ENCODE results near the gene SLC12A8. TPM values are rescaled to one million over a fixed set of nuclear protein-coding genes. Genes with fewer than 3 reads are reported as not detected.
"Not testable (repeated sequence)": the region's sequence is repeated elsewhere in the genome, so short reads cannot be mapped to it uniquely, and the experiment has no call there.

Gene SLC12A8
- total RNA-seq, 1 experiment from 2014 or later, result 13.0 TPM

DNA sequence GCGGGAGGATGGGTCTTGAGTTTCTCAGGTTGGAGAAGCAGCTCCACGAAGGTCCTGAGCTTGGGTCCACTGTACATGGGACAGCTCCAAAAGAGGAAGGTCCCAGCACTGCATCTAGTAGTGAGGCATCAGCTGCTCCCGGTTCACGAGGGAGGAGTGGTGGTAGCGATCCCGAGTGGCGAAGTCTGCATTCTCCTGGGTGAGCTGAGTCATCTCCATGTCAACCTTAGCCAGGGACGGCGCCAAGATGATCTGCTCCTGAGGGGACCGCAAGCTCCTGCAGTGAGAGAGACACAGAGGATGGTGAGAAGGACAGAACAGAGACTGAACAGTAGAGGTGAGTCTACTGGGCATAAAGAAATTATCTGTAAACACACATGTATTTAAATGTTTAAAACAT is 128.8 kb downstream of the SLC12A8 start:
- intact Hi-C loops (cut with micrococcal nuclease), result no loop called here
- BruUV-seq (replicated peaks), result no TSS peak
- Mint-ChIP-seq H3K27me3 (ENCODE audit: insufficient read depth, unreplicated experiment) (no peaks in the 10 kb centered on the region), H3K27ac (ENCODE audit: low read depth, unreplicated experiment) (no peak overlapping the region), H3K9me3 (ENCODE audit: unreplicated experiment) (no peaks in the 10 kb centered on the region), H3K4me1 (ENCODE audit: insufficient read depth, unreplicated experiment) (peaks cover 6% of the 10 kb centered on the region), H3K36me3 (ENCODE audit: insufficient read depth, unreplicated experiment) (peaks cover 16% of the 10 kb centered on the region), H3K4me3 (ENCODE audit: unreplicated experiment) (no peak overlapping the region)
- TF ChIP-seq, protein P1, sequence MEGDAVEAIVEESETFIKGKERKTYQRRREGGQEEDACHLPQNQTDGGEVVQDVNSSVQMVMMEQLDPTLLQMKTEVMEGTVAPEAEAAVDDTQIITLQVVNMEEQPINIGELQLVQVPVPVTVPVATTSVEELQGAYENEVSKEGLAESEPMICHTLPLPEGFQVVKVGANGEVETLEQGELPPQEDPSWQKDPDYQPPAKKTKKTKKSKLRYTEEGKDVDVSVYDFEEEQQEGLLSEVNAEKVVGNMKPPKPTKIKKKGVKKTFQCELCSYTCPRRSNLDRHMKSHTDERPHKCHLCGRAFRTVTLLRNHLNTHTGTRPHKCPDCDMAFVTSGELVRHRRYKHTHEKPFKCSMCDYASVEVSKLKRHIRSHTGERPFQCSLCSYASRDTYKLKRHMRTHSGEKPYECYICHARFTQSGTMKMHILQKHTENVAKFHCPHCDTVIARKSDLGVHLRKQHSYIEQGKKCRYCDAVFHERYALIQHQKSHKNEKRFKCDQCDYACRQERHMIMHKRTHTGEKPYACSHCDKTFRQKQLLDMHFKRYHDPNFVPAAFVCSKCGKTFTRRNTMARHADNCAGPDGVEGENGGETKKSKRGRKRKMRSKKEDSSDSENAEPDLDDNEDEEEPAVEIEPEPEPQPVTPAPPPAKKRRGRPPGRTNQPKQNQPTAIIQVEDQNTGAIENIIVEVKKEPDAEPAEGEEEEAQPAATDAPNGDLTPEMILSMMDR (IDR thresholded peaks at IDR 0.05; ENCODE audit: unreplicated experiment), result no peak
- CTCF ChIA-PET, result interaction anchor here (1.2 kb wide), 1 partner anchor 32 kb away, joined by 3 read pairs; no protein-coding TSS in a partner anchor
- POLR2A ChIA-PET, result interaction anchor here (0.5 to 1.4 kb wide), 3 partner anchors 10 to 77 kb away, joined by 3 to 4 read pairs (median 3); no protein-coding TSS in a partner anchor
- DNase-seq (ENCODE audit: unreplicated experiment), result no peak

DNA sequence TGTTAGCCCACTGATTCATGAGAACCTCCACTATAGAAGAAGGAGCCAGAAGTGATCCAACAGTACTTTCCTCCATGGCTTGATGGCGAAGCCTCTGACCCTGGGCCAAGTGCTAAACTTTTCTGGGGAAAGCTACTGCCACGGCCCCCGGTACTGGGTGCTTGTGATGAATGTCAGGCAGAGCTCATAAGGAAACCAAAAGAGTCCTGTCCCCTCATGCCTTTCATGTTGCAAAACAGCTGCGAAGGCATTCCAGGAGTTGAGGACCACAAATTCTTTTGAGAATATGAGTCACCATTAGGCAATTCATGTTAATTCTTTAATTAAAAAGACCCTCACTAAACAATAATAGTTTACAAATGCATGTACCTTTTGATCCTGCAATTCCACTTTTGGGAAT is 130.2 kb downstream of the SLC12A8 start:
- peak; percentile 50 for DNase-seq (ENCODE audit: unreplicated experiment)
- BruUV-seq (replicated peaks); H3K27ac Mint-ChIP-seq (ENCODE audit: low read depth, unreplicated experiment); H3K4me3 Mint-ChIP-seq (ENCODE audit: unreplicated experiment); H3K4me1 Mint-ChIP-seq (ENCODE audit: insufficient read depth, unreplicated experiment); H3K9me3 Mint-ChIP-seq (ENCODE audit: unreplicated experiment); H3K27me3 Mint-ChIP-seq (ENCODE audit: insufficient read depth, unreplicated experiment); intact Hi-C loops (cut with micrococcal nuclease): not testable (repeated sequence)
- ChIA-PET CTCF (interaction anchor here (0.7 kb wide), 1 partner anchor 923 kb away, joined by 3 read pairs; no protein-coding TSS in a partner anchor), POLR2A (interaction anchor here (0.7 kb wide), 1 partner anchor 25 kb away, joined by 3 read pairs; no protein-coding TSS in a partner anchor)
- H3K36me3 Mint-ChIP-seq (ENCODE audit: insufficient read depth, unreplicated experiment), result peaks cover 11% of the 10 kb centered on the region

DNA sequence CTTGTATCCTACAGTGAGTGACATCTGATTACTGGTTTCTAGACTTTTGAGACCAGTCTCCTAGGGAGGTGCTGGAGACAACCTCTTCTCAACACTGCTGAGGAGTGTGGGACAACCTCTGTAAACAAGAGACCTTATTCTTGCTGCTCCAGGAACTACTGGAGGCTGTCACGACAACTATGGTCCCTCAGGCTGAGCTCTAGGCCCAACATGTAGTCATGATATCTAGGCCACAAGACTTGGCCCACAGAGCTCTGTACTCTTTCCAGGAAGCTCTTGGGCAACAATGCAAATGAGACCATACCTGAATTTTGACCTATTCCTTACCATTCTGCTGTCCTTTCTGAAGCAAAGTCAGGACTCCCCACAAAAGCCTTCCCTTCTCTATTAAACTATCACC is 132.5 kb downstream of the SLC12A8 start:
- Mint-ChIP-seq H3K4me3 (ENCODE audit: unreplicated experiment) (no peak overlapping the region), H3K27me3 (ENCODE audit: insufficient read depth, unreplicated experiment) (no peaks in the 10 kb centered on the region), H3K27ac (ENCODE audit: low read depth, unreplicated experiment) (no peak overlapping the region), H3K36me3 (ENCODE audit: insufficient read depth, unreplicated experiment) (peaks cover 15% of the 10 kb centered on the region), H3K9me3 (ENCODE audit: unreplicated experiment) (no peaks in the 10 kb centered on the region), H3K4me1 (ENCODE audit: insufficient read depth, unreplicated experiment) (peaks cover 6% of the 10 kb centered on the region)
- intact Hi-C loops (cut with micrococcal nuclease), result no loop called here
- CTCF ChIA-PET, result interaction anchor here (0.6 to 1.2 kb wide), 4 partner anchors 12 to 87 kb away, joined by 3 to 4 read pairs (median 4); no protein-coding TSS in a partner anchor
- no peak for DNase-seq (ENCODE audit: unreplicated experiment)
- BruUV-seq (replicated peaks), result no TSS peak
- POLR2A ChIA-PET, result interaction anchor here (1.3 kb wide), 1 partner anchor 296 kb away, joined by 3 read pairs; the partner anchor contains the start of gene ZNF148
- TF ChIP-seq, protein P1 (IDR thresholded peaks at IDR 0.05; ENCODE audit: unreplicated experiment), result no peak

DNA sequence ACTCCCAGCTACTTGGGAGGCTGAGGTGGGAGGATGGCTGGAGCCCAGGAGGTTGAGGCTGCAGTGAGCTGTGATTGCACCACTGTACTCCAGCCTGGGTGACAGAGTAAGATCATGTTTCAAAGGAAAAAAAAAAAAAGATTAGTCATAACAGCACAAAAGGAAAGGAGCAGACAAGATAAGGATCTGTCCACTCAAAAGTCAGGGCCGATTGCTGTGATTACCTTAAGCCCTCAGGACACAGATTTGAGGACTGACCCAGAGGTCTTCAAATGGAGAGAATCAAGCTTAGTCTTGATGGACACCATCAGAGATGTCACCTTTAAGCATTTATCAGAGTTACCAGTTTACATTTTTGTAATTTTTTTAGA is 132.9 kb downstream of the SLC12A8 start:
- H3K36me3 Mint-ChIP-seq (ENCODE audit: insufficient read depth, unreplicated experiment), result peaks cover 15% of the 10 kb centered on the region
- peaks cover 6% of the 10 kb centered on the region for H3K4me1 Mint-ChIP-seq (ENCODE audit: insufficient read depth, unreplicated experiment)
- H3K27me3 Mint-ChIP-seq (ENCODE audit: insufficient read depth, unreplicated experiment), result no peaks in the 10 kb centered on the region
- no peak overlapping the region for H3K27ac Mint-ChIP-seq (ENCODE audit: low read depth, unreplicated experiment)
- no peaks in the 10 kb centered on the region for H3K9me3 Mint-ChIP-seq (ENCODE audit: unreplicated experiment)
- no TSS peak for BruUV-seq (replicated peaks)
- CTCF ChIA-PET, result interaction anchor here (0.6 to 1.2 kb wide), 3 partner anchors 12 to 86 kb away, joined by 3 to 4 read pairs (median 3); no protein-coding TSS in a partner anchor
- intact Hi-C loops (cut with micrococcal nuclease), result no loop called here
- TF ChIP-seq, protein P1 (IDR thresholded peaks at IDR 0.05; ENCODE audit: unreplicated experiment), result no peak
- no peak for DNase-seq (ENCODE audit: unreplicated experiment)
- POLR2A ChIA-PET, result interaction anchor here (1.3 kb wide), 1 partner anchor 296 kb away, joined by 3 read pairs; the partner anchor contains the start of gene ZNF148
- no peak overlapping the region for H3K4me3 Mint-ChIP-seq (ENCODE audit: unreplicated experiment)
